ENCODE measurements around the gene TMEM222.

- TF ChIP-seq CTCF (conservative IDR thresholded peaks at IDR 0.05; ENCODE audit: low read depth, low read length) = no peak
- no peak for TF ChIP-seq EZH2 (IDR thresholded peaks at IDR 0.05; ENCODE audit: low read length, unreplicated experiment)
These were observed 3.3 kb downstream of the TMEM222 start for GRCh38 chr1:27325286-27325685.

Data from PC-3 (cell line).